G401.6 (cell line): ENCODE results near the gene ARHGAP26.

Experiments
- FAIRE-seq: peaks from 2 replicates; lab custom pipeline; 2012; peaks lifted over from hg19 to GRCh38; lab: Jason Lieb, UNC

The ARHGAP26 gene

DNA sequence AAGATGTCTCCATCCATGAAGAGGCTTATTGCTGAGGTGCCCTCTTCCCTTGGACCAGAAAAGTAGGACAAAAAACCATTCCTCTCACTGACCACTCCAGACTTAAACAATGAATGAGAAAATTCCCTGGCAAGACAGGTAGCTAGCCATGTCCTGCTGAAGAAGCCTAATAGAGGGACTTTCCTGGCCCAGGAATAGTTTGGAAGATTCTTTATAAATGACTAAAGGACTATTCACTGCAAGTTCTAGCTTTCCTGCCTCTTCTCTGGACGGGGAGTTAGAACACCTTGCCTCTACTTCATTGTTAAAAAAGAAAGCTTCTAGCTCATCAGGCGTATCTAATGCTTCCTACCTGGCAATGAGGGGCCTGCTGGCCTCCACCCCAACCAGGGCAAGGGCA, 479.7 kb downstream of the ARHGAP26 start:
- no peak for FAIRE-seq

DNA sequence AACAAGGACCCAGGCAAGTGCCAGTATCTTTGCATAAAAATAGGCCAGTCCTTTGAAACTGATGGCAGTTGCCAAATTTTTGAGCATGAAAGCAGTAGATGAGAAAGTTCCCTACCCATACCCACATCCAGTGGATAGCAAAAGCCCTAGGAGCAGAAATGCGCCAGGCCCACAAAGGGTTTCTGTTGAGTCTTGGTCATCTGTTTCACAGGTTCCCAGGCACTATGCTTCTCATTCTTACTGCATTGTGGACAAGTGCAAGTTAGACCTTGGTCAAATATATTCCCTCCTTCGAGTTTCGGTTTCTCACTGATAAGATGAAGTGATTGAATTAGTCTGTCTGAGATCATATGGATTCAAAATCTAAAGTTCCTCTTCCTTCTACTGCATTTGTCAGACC, 481.0 kb downstream of the ARHGAP26 start:
- no peak for FAIRE-seq

DNA sequence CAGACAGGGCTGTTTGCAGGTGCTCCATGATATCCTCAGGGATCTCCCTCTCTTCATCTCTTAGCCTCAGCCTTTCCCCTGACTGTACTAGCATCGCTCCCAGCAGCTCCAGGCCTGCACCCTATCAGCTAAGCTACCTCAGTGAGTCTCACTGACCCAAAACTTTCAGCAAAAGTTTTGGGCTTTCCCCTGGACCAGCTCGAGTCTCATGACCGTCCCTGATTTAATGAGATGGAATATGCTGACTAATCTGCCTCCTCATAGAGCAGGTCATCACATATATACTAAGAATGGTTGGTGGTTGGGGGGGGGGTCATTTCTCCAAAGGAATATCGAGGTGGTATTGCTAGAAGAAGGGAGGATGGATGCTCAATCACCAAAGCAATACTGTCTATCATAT, 481.8 kb downstream of the ARHGAP26 start:
- FAIRE-seq, result no peak

GRCh38 chr5:143254819-143255218, 484.6 kb downstream of the ARHGAP26 start:
- no peak for FAIRE-seq

GRCh38 chr5:143258559-143259253, 488.5 kb downstream of the ARHGAP26 start:
- FAIRE-seq, result no peak

DNA sequence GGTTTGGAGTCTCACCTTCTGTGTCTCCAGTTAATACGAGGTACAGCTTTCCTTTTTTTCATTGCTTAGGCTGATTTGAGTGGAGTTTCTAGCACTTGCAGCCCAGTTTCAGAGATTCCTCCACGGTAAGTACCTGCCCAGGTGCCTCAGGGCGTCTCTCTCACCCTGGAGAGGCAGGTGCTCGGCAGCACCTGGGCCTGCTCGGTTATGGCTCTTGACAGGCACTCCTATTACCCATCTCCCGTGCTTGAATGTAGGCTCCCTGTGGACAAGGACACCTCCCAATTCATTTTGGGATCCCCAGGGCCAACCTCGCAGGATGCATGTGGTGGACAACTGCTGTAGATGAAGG, 489.1 kb downstream of the ARHGAP26 start:
- FAIRE-seq, result no peak

- FAIRE-seq, result no peak
Measured at GRCh38 chr5:143261748-143262392, 491.7 kb downstream of the ARHGAP26 start.

DNA sequence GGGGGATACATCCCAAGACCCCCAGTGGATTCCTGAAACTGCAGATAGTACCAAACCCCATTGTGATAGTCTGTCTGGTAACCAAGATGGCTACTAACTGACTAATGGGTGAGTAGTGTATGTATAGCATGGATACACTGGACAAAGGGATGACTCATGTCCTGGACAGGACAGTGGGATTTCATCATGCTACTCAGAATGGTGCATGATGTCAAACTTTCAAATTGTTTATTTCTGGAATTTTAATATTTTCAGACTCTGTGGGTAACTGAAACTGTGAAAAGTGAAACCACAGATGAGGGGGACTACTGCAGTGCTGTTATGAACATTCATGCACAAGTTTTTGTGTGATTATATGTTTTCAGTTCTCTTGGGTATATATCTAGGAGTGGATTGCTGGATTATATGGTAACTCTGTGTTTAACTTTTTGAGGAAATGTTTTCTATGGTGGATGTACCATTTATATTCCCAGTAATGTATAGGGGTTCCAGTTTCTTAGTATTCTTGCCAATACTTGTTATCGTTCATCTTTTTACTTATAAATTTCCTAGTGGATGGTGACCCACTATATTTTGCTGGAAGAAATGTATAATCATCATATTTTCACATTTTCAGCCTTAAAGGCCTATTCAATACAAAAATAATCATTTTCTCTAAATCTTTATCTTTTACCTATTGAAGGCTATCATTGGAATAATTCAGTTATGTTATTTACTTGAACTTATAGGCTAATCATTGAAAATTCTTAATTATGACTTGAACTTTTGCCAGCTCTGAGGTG, 492.4 kb downstream of the ARHGAP26 start:
- FAIRE-seq, result no peak

- no peak for FAIRE-seq
Measured at GRCh38 chr5:143263272-143263810, 493.2 kb downstream of the ARHGAP26 start.

DNA sequence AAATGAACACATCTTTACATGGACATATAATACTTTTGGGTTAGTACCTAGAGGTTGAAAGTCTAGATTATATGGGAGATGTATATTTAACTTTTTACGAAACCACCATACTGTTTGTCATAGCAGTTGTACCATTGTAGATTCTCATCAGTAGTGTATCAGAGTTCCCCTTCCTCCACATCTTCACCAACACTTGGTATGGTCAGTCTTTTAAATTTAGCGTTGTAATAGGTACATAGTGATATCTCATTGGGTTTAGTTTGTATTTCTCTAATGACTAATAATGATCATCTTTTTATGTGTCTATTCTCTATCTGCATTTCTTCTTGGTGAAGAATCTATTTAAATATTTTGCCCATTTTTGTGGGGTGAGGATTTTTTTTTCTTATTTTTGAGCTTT, 495.8 kb downstream of the ARHGAP26 start:
- no peak for FAIRE-seq

DNA sequence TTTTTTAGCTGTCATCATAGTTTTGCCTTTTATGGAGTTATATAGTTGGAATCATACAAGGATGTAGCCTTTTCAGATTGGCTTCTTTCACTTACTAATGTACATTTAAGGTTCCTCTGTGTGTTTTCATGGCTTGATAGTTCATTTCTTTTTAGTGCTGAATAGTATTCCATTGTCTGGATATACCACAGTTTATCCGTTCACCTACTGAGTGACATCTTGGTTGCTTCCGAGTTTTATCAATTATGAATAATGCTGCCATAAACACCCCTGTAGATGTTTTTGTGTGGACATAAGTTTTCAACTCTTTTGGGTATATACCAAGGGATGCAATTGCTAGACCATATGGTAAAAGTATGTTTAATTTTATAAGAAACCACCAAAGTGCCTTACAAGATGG, 497.0 kb downstream of the ARHGAP26 start:
- FAIRE-seq, result no peak

- no peak for FAIRE-seq
Measured at GRCh38 chr5:143268388-143268787, 498.2 kb downstream of the ARHGAP26 start.

DNA sequence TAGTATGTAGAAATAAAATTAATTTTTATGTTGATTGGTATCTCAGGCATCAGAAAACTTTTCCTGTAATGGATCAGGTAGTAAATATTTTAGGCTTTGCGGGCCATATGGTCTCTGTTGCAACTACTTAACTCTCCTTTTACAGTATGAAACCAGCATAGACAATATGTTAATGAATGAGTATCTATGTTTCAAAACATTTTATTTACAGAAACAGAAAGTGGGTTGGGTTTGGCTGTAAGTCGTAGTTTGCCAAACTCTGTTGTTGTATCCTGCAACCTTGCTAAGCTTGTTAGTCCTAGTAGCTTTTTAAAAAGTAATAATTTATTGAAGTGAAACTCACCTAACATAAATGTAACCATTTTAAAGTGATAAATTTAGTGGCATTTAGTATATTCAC, 501.3 kb downstream of the ARHGAP26 start:
- no peak for FAIRE-seq

DNA sequence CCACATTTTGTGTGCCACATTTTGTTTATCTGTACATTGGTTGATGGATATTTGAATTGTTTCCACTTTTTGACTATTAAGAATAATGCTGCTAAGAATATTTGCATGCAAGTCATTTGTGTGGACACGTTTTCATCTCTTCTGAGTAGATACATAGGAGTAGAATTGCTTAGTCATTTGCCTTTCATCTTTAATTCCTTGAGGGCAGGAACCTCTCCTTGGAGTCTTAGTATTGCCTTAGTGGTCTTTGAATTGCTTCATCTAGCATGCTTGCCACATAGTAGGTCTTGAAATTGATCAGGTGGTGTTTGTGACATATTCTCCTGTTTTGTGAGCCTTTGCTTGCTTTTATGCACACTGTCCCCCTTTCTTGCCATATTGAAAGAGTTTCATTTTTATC, 504.8 kb downstream of the ARHGAP26 start:
- FAIRE-seq, result no peak

- no peak for FAIRE-seq
Measured at GRCh38 chr5:143275512-143276363, 505.6 kb downstream of the ARHGAP26 start.

- FAIRE-seq, result no peak
Measured at GRCh38 chr5:143277536-143277935, 507.4 kb downstream of the ARHGAP26 start.
